Measurements from ENCODE around the gene MED27. TPM values are rescaled to one million over a fixed set of nuclear protein-coding genes. Genes with fewer than 3 reads are reported as not detected.

Gene MED27
- total RNA-seq, 1 experiment from 2014 or later, result 24.4 TPM

GRCh38 chr9:131870156-131870555, 209.5 kb downstream of the MED27 start:
- ChIA-PET CTCF (no interaction called here), POLR2A (no interaction called here)
- no TSS peak for BruUV-seq (replicated peaks)
- Histone ChIP-seq H3K4me1 (ENCODE audit: control insufficient read depth, insufficient read depth, low read length) (no peaks in the 10 kb centered on the region), H3K36me3 (ENCODE audit: control insufficient read depth, insufficient read depth, low read length) (no peaks in the 10 kb centered on the region), H3K4me3 (ENCODE audit: low read depth in 2 of 2, low read length in 2 of 2) (no peak overlapping the region), H3K27me3 (ENCODE audit: control insufficient read depth, insufficient read depth, low read length) (no peaks in the 10 kb centered on the region), H3K9me3 (ENCODE audit: control insufficient read depth, insufficient read depth, low read depth, low read length) (no peaks in the 10 kb centered on the region), H3K27ac (ENCODE audit: low read length) (no peak overlapping the region)
- TF ChIP-seq SIN3A (IDR thresholded peaks at IDR 0.05; ENCODE audit: borderline replicate concordance, insufficient read depth, low read depth, low read length) (no peak), CTCF (IDR thresholded peaks at IDR 0.05) (no peak), POLR2AphosphoS5 (IDR thresholded peaks at IDR 0.05; ENCODE audit: low read depth, low read length) (no peak), REST (IDR thresholded peaks at IDR 0.05; ENCODE audit: insufficient read depth in 1 of 2, low read depth in 2 of 2, low read length in 1 of 2) (no peak), TCF7L2 (IDR thresholded peaks at IDR 0.05; ENCODE audit: low read depth, low read length) (no peak)
- ATAC-seq, result no peak
- in situ Hi-C loops (cut with HindIII; ENCODE audit: low pct_unique_long_range_greater_than_20kb, low sequenced_read_pairs), result no loop called here
- intact Hi-C loops (cut with micrococcal nuclease; ENCODE audit: unreplicated experiment), result no loop called here
- DNase-seq (ENCODE audit: low read depth, low spot score), result no peak

- ChIA-PET POLR2A (no interaction called here), CTCF (no interaction called here)
- Histone ChIP-seq H3K27ac (ENCODE audit: low read length) (no peak overlapping the region), H3K27me3 (ENCODE audit: control insufficient read depth, insufficient read depth, low read length) (no peaks in the 10 kb centered on the region), H3K9me3 (ENCODE audit: control insufficient read depth, insufficient read depth, low read depth, low read length) (no peaks in the 10 kb centered on the region), H3K36me3 (ENCODE audit: control insufficient read depth, insufficient read depth, low read length) (no peaks in the 10 kb centered on the region), H3K4me3 (ENCODE audit: low read depth in 2 of 2, low read length in 2 of 2) (no peak overlapping the region), H3K4me1 (ENCODE audit: control insufficient read depth, insufficient read depth, low read length) (no peaks in the 10 kb centered on the region)
- DNase-seq (ENCODE audit: low read depth, low spot score), result no peak
- TF ChIP-seq REST (IDR thresholded peaks at IDR 0.05; ENCODE audit: insufficient read depth in 1 of 2, low read depth in 2 of 2, low read length in 1 of 2), result no peak
- peak; percentile 46; the same call in 1 of the 2 replicates for TF ChIP-seq TCF7L2 (IDR thresholded peaks at IDR 0.05; ENCODE audit: low read depth, low read length)
- BruUV-seq (replicated peaks), result no TSS peak
- in situ Hi-C loops (cut with HindIII; ENCODE audit: low pct_unique_long_range_greater_than_20kb, low sequenced_read_pairs) (no loop called here), intact Hi-C loops (cut with micrococcal nuclease; ENCODE audit: unreplicated experiment) (no loop called here)
- ATAC-seq, result no peak
Measured at GRCh38 chr9:131869348-131869747, 210.3 kb downstream of the MED27 start.

Data from Panc1 (cell line).